Fibroblast of the aortic adventitia (primary cell): Measurements from ENCODE around the gene KCNF1. TPM values are rescaled to one million over a fixed set of nuclear protein-coding genes. Genes with fewer than 3 reads are reported as not detected.
"Not testable (repeated sequence)": the region's sequence is repeated elsewhere in the genome, so short reads cannot be mapped to it uniquely, and the experiment has no call there.

ENCODE experiments used
- DNase-seq: peaks from one replicate; pipeline ENCODE4 v3.0.0-alpha.2; 2010; ENCODE audit warnings: low read depth
- H3K4me3 ChIP-seq: 2 replicates; pipeline ENCODE4 v1.5.1; 2011; ENCODE audit warnings: low read depth, mild to moderate bottlenecking, control low read depth, low read length, moderate library complexity
- small RNA-seq: library from RNA; depleted of rRNA; stranded (forward); fragments of <200 nt; gene quantifications from one replicate; pipeline ENCODE3, GENCODE V24; 2012
- total RNA-seq: library from RNA; depleted of rRNA; stranded (reverse); fragments of >200 nt; gene quantifications from 2 replicates; pipeline ENCODE4 v1.2.3, GENCODE V29; 2012; ENCODE audit warnings: low replicate concordance
- TF ChIP-seq, protein P1 (sequence below): IDR thresholded peaks from 2 replicates; pipeline ENCODE4 v1.5.1; 2011; ENCODE audit warnings: mild to moderate bottlenecking, low read length, control low read depth, inconsistent platforms; ENCODE audit not compliant: insufficient read depth

The KCNF1 gene
- total RNA-seq, 1 donor = not detected

DNA sequence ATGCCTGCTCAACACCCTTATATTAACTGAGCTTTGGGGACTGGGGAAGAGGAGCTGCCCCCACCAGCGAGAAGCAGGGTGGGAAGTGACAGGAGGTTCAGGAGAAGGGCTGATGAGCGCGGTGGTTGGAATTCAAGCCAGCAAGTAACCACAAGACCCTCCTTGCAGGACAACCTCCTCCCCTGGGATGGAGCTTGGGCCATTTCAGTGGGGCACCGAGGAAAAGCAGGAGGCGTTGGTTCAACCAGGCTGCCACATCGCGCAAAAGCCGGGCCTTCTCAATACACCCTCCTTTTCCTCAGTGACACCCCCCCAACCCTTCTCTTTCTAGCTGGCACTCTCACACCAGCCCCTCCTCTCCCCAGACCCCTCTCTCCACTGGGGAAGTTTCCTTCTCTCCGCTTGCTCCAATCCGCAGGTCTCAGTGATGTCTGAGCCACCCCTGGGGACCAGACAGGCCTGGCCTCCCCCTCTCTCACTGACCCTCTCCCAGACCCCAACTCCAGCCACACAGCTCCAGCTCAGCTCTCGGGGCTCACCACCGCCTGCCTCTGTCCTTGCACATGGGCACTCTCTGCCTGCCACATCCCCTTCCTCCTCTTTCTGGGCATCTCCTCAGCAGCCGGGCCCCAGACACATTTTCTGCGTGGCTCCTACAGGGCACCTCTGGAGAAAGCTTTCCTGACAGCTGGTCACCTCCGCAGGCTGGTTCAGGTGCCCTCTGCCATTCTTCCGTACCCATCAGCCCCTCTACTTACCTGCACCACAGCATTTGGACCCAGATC, 44.5 kb downstream of the KCNF1 start:
- DNase-seq = no peak
- TF ChIP-seq, protein P1, sequence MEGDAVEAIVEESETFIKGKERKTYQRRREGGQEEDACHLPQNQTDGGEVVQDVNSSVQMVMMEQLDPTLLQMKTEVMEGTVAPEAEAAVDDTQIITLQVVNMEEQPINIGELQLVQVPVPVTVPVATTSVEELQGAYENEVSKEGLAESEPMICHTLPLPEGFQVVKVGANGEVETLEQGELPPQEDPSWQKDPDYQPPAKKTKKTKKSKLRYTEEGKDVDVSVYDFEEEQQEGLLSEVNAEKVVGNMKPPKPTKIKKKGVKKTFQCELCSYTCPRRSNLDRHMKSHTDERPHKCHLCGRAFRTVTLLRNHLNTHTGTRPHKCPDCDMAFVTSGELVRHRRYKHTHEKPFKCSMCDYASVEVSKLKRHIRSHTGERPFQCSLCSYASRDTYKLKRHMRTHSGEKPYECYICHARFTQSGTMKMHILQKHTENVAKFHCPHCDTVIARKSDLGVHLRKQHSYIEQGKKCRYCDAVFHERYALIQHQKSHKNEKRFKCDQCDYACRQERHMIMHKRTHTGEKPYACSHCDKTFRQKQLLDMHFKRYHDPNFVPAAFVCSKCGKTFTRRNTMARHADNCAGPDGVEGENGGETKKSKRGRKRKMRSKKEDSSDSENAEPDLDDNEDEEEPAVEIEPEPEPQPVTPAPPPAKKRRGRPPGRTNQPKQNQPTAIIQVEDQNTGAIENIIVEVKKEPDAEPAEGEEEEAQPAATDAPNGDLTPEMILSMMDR = no peak
- no peak overlapping the region for H3K4me3 ChIP-seq

DNA sequence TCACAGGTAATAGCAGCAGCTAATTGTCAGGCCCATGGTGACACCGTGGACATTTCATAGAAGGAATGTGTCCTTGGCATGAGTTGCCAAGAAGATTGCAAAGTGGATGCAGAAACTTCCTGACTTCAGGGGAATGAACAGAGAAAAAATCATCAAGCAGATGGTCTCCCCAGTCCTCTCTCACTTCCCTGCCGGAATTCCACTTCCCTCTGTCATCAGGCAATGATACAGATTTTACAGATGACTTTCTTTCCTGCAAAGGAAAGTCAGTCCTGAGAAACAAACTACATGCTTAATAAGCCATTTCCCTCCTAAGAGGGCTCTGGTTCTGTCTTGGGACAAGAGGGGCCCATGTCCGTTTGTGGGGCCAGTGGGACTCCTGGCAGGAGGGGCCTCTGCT, 45.7 kb downstream of the KCNF1 start:
- DNase-seq = no peak
- TF ChIP-seq, protein P1 = no peak
- H3K4me3 ChIP-seq = no peak overlapping the region

DNA sequence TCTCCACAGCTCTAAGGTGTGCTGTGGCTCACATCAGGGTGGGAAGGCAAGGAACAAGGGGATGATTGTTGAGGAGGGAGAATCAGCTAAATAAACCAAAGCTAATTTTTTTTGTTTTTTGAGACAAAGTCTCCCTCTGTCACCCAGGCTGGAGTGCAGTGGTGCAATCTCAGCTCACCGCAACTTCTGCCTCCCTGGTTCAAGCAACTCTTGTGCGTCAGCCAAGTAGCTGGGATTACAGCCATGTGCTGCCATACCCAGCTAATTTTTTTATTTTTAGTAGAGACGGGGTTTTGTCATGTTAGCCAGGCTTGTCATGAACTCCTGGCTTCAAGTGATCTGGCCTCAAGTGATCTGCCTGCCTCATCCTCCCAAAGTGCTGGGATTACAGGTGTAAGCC, 46.7 kb downstream of the KCNF1 start:
- not testable (repeated sequence) for DNase-seq, H3K4me3 ChIP-seq

DNA sequence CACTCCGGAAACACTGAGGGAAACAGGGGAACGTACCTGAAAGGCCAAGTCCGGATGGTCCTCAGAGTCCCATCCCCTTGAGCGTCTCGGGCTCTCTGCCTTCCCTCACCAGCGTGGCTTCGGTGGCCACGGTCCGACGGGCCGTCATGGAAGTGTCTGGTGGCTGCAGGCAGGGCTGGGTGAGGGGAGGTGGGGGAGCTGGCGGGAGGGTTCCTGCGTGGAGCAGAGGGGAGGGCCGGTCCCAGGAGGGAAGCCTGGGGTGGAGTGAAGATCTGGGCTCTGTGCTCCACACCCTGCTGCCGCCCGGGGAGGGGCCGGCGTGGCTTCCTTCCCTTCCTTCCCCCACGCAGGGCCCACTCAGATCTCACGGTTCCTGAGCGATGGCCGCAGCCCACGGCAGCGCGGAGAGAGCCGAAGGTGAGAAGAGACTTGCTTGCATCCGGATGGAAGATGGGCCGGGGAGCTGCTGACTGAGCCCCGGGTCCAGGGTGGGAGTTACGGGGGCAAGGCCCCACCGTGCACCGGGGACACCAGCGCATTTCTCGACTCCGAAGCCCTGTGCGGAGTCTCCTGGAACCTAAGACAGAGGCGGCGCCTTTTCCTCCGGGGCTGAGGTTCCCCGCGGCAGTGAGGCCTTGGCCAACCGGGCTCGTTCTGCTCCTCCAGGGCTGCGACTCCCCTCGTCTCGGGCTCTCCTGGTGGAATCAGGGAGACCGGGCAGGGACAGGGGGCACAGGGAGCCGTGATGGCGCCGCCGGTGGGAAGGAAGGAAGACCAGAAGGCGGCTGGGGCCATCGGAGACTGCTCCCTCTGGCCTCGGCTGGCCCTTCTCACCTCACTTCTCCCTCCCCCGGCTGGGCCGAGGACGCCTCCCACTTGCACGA, 49.1 kb downstream of the KCNF1 start:
- TF ChIP-seq, protein P1 = no peak
- no peak for DNase-seq
- H3K4me3 ChIP-seq = no peak overlapping the region

DNA sequence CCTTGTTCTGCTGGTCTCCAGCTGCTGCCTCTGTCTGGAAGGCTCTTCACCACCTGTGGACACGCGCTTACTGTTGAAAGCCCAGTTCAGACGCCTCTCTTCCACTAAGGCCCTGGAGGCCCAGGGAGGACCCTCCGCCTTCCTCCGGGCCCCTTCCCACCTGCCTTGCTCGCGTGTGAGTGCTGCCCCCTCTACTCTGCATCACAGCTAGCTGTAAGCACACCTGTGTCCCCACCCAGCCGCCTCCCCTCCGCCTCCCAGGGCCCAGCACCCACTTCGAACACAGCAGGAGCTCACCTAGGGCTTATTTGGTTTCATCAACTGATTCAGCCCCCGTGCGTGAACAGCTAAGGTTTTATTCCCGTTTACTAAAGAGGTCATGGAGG, 49.7 kb downstream of the KCNF1 start:
- no peak for DNase-seq
- no peak overlapping the region for H3K4me3 ChIP-seq
- TF ChIP-seq, protein P1 = no peak

DNA sequence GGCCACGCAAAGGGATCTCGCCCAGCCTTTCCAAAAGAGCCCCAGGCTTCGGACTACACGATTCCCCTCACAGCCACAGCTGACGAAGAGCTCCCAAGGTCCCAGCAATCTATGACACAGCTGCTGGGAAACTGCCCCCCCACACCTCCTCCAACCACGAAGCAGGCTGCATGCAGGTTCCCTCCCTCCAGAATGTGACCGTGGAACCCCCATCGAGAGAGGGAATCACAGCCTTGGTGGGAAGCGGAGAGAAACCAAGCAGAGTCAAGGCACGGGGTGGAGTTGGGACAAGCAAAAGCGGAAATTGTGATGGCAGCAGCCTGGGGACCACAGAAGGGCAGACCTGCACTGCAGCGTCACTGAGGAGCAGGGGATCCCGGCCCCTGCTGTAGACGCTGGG, 50.3 kb downstream of the KCNF1 start:
- TF ChIP-seq, protein P1 = no peak
- no peak for DNase-seq
- no peak overlapping the region for H3K4me3 ChIP-seq

DNA sequence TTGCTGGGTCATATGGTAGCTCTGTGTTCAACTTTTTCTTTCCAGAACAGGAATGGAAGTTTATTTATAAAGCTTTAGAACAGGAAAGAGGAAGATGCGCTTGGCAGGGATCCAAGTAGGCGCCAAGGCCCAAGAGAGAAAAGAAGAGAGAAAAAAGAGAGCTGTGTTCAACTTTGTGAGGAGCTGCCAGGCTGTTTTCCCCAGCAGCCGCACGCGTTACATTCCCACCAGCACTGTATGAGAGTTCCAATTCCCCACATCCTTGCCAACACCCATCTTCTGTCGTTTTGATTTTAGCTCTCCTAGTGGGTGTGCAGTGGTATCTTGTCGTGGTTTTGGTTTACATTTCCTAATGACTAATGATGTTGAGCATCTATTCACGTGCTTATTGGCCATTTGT, 51.4 kb downstream of the KCNF1 start:
- TF ChIP-seq, protein P1 = no peak
- H3K4me3 ChIP-seq = no peak overlapping the region
- no peak for DNase-seq

Small RNA genes lying within 50 kb of the gene (small RNA-seq; reads per million reads assigned to genes)
- not detected for gene AC079587.1

Other genes with a start within 250 kb of the KCNF1 start
- gene NOL10, start 222.0 kb upstream of the KCNF1 start, total RNA-seq = 45.7 and 47.9 TPM in 2 replicates
- gene ATP6V1C2, start 190.3 kb upstream of the KCNF1 start, total RNA-seq = not detected in 2 replicates
- gene PDIA6, start 99.1 kb upstream of the KCNF1 start, total RNA-seq = 203 and 277 TPM in 2 replicates
- 48.2 and 83.1 TPM in 2 replicates for gene SLC66A3, start 243.5 kb downstream of the KCNF1 start, total RNA-seq